ES-I3 (cell line): ENCODE results near the gene LRRK1.

Experiments
- H3K36me3 ChIP-seq: 2 replicates; pipeline ENCODE4 v1.6.1; 2013; ENCODE audit warnings: mild to moderate bottlenecking, low read length, control low read depth, moderate library complexity; ENCODE audit not compliant: insufficient read depth
- H3K4me1 ChIP-seq: 2 replicates; pipeline ENCODE4 v1.6.1; 2013; ENCODE audit warnings: mild to moderate bottlenecking, control low read depth, low read length; ENCODE audit not compliant: insufficient read depth
- H3K9ac ChIP-seq: 2 replicates; pipeline ENCODE4 v1.6.1; 2013; ENCODE audit warnings: low read depth, mild to moderate bottlenecking, low read length, moderate library complexity
- H3K9me3 ChIP-seq: 2 replicates; pipeline ENCODE4 v1.6.1; 2013; ENCODE audit warnings: mild to moderate bottlenecking, low read length, moderate library complexity; ENCODE audit not compliant: control insufficient read depth, insufficient read depth

LRRK1 gene

DNA sequence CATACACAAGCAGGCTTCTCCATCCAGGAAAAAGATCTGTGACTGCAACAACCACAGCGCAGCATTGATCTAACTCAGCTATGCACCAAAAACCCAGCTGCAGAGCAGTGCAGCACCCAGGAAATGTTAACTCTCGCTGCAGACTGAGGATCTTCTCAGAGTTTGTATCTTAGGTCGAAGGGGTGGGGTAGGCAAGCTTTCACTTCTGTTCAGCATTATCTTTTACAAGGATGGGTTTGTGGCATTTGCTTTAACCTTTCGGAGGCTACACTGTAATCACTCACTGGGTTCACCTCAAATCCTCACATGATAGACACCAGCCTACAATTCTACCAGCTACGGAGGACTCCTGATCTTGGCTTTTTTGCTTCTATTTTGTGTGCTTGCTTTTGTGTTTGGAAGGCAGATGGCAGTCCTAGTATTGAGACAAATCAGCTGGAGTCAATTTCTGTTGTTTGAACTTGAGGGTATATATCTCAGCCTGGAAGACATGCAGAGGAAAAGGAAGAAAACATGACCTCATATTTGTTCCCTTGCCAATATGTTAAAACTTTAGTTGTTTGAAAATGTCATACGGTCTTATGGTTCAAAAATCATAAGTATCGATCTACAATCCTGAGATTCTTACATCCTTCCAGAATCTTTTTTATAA lies 25.2 kb downstream of the LRRK1 start:
- Histone ChIP-seq H3K4me1 (no peaks in the 10 kb centered on the region), H3K9ac (no peak overlapping the region), H3K9me3 (no peaks in the 10 kb centered on the region; the same call in 1 of the 2 replicates), H3K36me3 (no peaks in the 10 kb centered on the region)

DNA sequence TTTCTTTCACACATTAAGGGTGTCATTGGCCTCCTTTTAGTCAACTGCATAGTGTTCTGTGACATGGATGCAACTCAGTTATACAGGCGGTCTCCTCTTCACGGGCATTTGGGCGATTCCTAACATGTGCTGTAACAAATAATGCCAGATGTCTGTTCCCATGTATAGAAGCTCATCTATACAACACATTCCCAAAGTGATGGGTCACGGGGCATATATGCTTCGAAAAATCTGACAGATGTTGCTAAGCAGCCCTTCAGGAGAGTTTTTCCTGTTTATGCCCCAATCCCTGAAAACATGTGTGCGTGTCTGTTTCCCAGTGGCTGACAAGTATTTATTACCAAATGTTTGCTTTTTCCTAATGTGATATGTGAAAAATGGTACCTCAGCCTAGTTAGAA lies 25.8 kb downstream of the LRRK1 start:
- H3K9me3 ChIP-seq = no peaks in the 10 kb centered on the region; the same call in 1 of the 2 replicates
- H3K9ac ChIP-seq = no peak overlapping the region
- no peaks in the 10 kb centered on the region for H3K36me3 ChIP-seq
- H3K4me1 ChIP-seq = no peaks in the 10 kb centered on the region

DNA sequence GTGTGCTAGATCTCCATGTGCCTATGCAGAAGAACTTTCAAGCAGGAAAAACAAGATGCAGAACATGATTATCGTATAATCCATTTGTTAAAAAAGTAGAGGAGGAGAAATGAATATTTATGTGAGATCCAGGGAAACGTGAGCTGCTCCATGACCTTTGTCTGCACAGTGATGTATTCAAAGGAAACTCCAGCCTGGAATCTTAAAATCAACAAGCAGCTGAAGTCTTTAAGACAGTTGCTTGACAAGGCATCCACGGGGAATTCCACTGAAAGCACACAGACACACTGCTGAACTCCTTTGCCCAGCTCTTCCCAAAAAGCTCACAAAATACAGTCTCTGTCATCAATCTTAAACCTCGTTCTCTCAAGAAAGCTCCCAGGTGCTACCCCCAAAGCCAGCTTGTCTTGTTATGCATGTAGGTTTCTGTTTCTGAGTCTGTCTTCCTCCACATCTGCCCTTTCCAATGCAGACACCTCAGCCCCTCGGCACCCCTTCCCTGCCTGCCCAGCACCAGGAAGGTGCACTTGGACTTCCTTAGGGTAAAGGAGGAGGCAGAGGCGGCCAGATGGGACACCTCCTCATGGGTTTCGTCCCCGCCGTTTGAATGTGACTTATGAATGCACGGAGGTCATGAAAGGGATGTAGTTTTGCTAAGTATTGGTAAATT lies 28.7 kb downstream of the LRRK1 start:
- Histone ChIP-seq H3K36me3 (no peaks in the 10 kb centered on the region), H3K4me1 (no peaks in the 10 kb centered on the region), H3K9me3 (no peaks in the 10 kb centered on the region; the same call in 1 of the 2 replicates), H3K9ac (no peak overlapping the region)

DNA sequence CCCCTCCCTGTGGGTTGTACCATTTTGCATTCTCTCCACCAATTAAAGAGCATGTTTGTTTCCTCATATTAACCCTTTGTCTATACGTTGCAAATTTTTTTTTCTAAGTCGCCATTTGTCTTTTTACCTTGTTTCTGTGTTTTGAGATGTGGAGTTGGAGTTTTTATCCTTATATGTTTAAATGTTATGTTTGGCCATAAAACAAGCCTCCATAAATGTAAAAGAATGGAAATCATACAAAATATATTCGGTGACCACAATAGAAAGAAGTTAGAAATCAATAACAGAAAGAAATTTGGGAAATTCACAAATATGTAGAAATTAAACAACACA lies 29.2 kb downstream of the LRRK1 start:
- Histone ChIP-seq H3K9me3 (no peaks in the 10 kb centered on the region; the same call in 1 of the 2 replicates), H3K36me3 (no peaks in the 10 kb centered on the region), H3K4me1 (no peaks in the 10 kb centered on the region), H3K9ac (no peak overlapping the region)

DNA sequence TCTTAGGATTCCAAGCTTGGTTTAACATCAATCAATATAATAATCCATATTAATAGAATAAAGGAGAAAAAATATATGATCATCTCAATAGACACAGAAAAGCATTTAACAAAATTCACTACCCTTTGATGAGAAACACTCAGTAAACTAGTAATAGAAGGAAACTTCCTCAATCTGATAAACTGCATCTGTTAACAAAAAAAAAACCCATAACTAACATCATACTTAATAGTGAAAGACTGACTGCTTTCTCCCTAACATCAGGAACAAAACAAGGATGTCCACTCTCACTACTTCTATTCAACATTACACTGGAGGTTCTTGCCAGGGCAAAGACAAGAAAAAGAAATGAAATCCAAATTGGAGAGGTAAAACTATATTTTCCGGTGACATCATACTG lies 30.5 kb downstream of the LRRK1 start:
- H3K36me3 ChIP-seq = no peaks in the 10 kb centered on the region
- no peaks in the 10 kb centered on the region for H3K4me1 ChIP-seq
- no peaks in the 10 kb centered on the region; the same call in 1 of the 2 replicates for H3K9me3 ChIP-seq
- no peak overlapping the region for H3K9ac ChIP-seq

DNA sequence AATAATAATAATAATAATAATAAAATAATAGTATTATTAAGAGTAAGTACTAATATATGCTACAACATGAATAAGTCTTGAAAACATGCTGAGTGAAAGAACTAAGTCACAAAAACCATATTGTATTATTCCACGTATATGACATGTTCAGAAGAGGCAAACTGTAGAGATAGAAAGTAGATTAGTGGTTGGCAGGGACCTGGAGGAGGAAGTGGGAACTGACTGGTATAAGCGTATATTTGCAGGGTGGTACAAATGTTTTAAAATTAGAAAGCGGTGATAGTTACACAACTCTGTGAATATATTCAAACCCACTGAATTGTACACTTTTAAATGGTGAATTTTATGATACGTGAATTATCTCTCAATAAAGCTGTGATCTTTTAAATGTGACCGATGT lies 32.8 kb downstream of the LRRK1 start:
- H3K9ac ChIP-seq = no peak overlapping the region
- no peaks in the 10 kb centered on the region for H3K36me3 ChIP-seq
- no peaks in the 10 kb centered on the region for H3K4me1 ChIP-seq
- H3K9me3 ChIP-seq = no peaks in the 10 kb centered on the region; the same call in 1 of the 2 replicates

DNA sequence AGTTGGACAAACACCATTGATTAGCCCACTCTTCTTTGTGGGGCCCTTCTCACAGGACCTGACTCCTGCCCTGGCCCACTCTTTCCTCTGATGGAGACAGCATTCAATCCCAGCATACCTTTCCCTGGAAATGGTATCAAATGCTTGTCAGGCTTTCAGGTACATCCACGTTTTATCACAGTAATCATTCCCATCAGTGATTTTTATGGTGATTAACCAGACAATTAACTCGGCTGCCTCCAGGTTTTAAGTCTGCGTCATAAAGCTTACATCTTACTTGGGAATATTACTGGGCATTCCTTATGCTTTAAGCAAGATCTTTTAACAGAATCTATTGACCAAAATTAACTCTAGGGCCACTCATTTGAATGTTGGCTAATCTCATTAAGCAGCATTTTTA lies 33.4 kb downstream of the LRRK1 start:
- no peak overlapping the region for H3K9ac ChIP-seq
- no peaks in the 10 kb centered on the region for H3K36me3 ChIP-seq

DNA sequence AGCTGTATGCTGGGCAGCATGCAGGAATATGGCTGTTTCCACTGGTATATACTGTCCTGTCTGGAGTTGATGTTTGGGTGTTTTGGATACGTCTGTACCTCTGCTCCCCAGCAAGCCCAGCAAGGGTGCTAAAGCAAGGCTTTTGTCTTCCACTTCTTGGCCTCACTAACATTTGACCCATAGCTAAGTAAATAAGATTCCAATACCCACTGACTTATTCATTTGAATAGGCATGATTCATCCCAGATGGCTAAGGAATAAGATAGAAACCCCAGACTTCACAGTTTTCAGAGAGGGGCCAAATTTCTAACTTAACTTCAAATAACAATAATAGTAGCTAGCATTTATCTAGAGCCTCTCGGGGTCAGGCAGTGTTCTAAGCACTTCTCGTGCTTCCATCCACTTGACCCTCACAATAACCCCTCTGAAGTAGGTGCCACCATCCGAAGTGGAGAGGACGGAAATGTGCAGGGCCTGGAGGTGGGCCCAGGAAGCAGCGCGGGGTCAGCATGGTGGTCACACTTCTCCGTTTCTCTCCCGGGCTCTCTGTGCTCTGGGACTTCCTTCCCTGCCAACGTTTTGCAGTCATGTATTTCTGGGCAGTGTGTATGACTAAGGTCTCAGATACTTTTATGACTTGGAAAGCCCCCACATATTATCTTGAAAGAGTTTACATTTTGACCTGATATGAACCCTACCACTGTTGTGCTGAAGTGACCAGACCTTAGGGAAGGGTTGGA lies 39.3 kb downstream of the LRRK1 start:
- H3K4me1 ChIP-seq = no peaks in the 10 kb centered on the region
- H3K36me3 ChIP-seq = no peaks in the 10 kb centered on the region
- no peaks in the 10 kb centered on the region for H3K9me3 ChIP-seq
- H3K9ac ChIP-seq = no peak overlapping the region

More for the DNA sequence above, 33.4 kb downstream of the LRRK1 start:
- Histone ChIP-seq H3K9me3 (no peaks in the 10 kb centered on the region; the same call in 1 of the 2 replicates), H3K4me1 (no peaks in the 10 kb centered on the region)

DNA sequence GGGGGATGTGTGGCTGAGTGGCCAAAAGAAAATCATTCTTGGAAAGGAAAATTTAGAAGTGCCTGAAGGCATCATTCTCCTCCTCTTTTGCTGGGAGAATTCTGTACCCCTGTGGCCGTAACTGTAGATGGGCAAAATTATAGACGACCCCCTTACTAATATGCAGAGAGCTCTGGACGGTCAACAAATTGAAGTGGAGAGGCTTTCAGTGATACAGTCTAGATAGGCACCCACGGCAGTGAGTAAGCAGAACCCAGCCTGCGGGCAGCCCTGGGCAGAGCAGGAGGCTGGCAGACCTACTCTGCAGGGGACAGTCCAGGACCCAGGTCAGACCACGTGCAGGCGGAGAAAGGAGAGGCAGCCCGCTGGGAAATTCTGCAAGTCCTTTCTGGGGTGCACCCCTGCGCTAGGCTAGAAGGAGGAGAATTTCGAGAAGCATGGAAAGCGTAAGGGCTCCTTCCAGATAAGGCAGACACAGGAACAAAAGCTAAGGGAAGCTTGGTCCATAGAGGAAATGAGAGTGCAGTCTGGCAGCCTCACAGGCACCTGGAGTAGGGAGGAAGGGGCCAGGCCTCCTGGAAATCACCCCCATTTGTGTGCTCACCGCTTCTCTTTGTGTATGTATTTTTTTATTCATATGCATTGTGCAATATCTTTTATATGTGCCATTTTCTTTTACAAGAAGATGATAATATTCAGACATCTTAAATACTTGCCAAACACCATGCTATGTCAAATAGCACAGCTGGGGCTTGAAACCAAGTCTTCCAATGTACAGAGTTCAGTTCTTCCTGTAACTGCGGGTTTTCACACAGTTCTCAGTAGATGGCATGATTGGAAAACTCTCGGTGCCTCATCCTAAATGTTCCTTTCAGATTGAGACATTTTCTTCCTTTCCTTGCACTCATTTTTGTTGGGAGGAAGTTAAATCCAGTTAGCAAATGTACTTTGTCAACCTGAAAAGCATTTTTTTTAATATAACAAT lies 40.2 kb downstream of the LRRK1 start:
- no peak overlapping the region for H3K9ac ChIP-seq

DNA sequence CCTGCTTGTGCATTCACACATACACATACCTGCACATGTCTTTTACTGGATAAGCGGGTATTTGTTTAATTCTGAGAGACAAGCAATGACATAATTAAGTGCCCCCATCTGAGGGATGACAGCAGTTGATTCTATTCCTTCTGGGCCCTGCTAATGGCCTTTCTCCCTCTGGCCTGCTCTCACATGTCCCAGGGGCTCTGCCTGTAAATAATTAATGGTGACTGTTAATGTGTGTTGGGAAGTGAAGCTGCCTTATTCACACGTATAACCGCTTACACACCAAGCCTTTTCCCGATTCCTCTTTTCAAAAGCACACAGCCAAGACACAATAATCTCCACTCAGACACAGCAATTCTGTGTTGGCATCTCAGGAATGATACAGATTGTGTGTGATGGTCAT lies 47.8 kb downstream of the LRRK1 start:
- no peak overlapping the region for H3K9ac ChIP-seq
- no peaks in the 10 kb centered on the region for H3K36me3 ChIP-seq
- H3K9me3 ChIP-seq = no peaks in the 10 kb centered on the region
- 0 out of 2 replicates have a peak, but pooled peaks cover 4% of the 10 kb centered on the region for H3K4me1 ChIP-seq

More for the DNA sequence above, 40.2 kb downstream of the LRRK1 start:
- Histone ChIP-seq H3K36me3 (no peaks in the 10 kb centered on the region), H3K4me1 (0 out of 2 replicates have a peak, but pooled peaks cover under 1% of the 10 kb centered on the region), H3K9me3 (no peaks in the 10 kb centered on the region)

DNA sequence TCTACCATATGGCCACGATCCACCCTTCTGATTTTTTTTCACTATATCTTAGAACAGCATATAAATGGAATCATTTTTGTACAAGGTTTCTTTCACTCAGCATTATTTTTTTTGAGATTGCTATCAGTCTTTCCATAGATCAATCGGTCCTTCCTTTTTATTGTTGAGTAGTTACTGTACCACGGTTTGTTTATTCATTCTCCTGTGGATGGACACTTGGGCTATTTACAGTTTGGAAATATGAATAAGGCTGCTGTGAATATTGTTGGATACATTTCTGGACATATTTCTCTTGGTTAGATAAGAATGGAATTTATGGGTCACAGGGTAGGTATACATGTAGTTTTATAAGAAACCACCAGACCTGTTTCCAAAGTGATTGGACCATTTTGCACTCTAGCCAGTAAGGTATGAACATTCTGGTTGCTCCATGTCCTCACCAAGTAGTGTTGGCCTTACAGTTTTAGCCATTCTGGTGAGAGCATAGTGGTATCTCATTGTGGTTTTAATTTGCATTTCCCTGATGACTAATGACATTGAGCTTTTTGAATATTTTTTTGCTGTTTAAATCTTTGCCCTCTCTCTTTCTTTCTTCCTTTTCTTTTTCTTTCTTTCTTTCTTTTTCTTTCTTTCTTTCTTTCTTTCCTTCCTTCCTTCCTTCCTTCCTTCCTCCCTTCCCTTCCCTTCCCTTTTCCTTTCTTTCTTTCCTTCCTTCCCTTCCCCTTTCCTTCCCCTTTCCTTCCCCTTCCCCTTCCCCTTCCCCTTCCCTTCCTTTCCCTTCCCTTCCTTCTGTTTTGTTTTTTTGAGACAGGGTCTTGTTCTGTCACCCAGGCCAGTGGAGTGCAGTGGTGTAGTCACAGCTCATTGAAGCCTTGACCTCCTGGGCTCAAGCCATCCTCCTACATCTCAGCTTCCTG lies 49.2 kb downstream of the LRRK1 start:
- Histone ChIP-seq H3K4me1 (0 out of 2 replicates have a peak, but pooled peaks cover 4% of the 10 kb centered on the region), H3K9ac (no peak overlapping the region), H3K9me3 (no peaks in the 10 kb centered on the region), H3K36me3 (no peaks in the 10 kb centered on the region)

DNA sequence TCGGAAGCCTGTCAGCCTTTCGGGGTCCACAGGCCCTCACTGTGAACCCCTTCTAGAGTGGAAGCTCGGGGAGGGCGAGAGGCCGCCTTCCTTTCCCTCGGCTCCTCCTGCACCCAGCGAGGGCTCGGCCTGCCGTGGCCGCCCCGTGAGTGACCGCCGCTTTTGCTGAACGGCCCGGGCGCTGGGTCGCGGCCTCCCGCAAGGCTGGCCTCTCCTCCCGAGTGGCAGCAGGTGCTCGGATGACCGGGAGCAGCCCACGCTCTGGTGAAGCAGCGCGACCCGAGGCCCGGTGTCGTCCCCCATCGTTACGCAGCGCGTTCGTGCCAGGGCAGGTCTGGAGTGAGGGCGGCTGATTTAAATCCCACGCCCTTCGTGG lies 53.8 kb downstream of the LRRK1 start:
- Histone ChIP-seq H3K36me3 (no peaks in the 10 kb centered on the region), H3K9me3 (no peaks in the 10 kb centered on the region), H3K4me1 (peaks cover 3% of the 10 kb centered on the region; the same call in 1 of the 2 replicates), H3K9ac (peak overlapping the region; percentile 56; the same call in 1 of the 2 replicates)
